Kidney (tissue), 14 donors: ENCODE measurements around the gene ZNRF3. TPM values are rescaled to one million over a fixed set of nuclear protein-coding genes. Genes with fewer than 3 reads are reported as not detected.

Source experiments
- DNase-seq, 5 donors: peaks; one replicate each; pipeline ENCODE4 v3.0.0-alpha.2; 2013 to 2020
- FAIRE-seq: peaks from 2 replicates; lab custom pipeline; 2012; peaks lifted over from hg19 to GRCh38; lab: Jason Lieb, UNC
- H3K27ac ChIP-seq, 2 donors: one replicate each; pipeline ENCODE4 v1.7.0; 2013; ENCODE audit warnings: low read depth in 2 of 2, low read length in 2 of 2, inconsistent platforms in 1 of 2
- H3K27me3 ChIP-seq: one replicate; pipeline ENCODE4 v1.7.1; 2013; ENCODE audit warnings: low read length, inconsistent platforms; ENCODE audit not compliant: control insufficient read depth, insufficient read depth
- H3K36me3 ChIP-seq, 3 donors: one replicate each; pipeline versions ENCODE4 v1.7.0 to v1.7.1; 2013; ENCODE audit warnings: low read length in 3 of 3, control low read depth in 1 of 3, inconsistent platforms in 1 of 3; ENCODE audit not compliant: insufficient read depth in 3 of 3, control insufficient read depth in 2 of 3
- H3K4me1 ChIP-seq, 3 donors: one replicate each; pipeline versions ENCODE4 v1.7.0 to v1.7.1; 2013; ENCODE audit warnings: low read length in 3 of 3, inconsistent platforms in 1 of 3, low read depth in 1 of 3; ENCODE audit not compliant: control insufficient read depth in 2 of 3, insufficient read depth in 2 of 3
- H3K4me3 ChIP-seq, 3 donors: one replicate each; pipeline versions ENCODE4 v1.7.0 to v1.8.1; 2013; ENCODE audit warnings: low read length in 3 of 3, control low read depth in 1 of 3, inconsistent platforms in 1 of 3
- H3K9ac ChIP-seq, 3 donors: one replicate each; pipeline versions ENCODE4 v1.7.0 to v1.7.1; 2013; ENCODE audit warnings: low read length in 3 of 3, control low read depth in 1 of 3, inconsistent platforms in 1 of 3
- H3K9me3 ChIP-seq, 3 donors: one replicate each; pipeline versions ENCODE4 v1.7.0 to v1.7.1; 2013; ENCODE audit warnings: low read length in 3 of 3, control low read depth in 1 of 3, inconsistent platforms in 1 of 3; ENCODE audit not compliant: control insufficient read depth in 2 of 3, insufficient read depth in 1 of 3
- intact Hi-C: fragments of 100-400 bp; cut with DNase I; formaldehyde crosslinking; loops from one replicate; pipeline ENCODE4 v1.11.1; 2022
- polyA plus RNA-seq: library from polyadenylated mRNA; stranded (reverse); fragments of 350-450 nt; fragmentation: Illumina TruSeq; extraction: RNeasy Lipid Tissue Mini Kit (QIAGEN cat#74804); gene quantifications from one replicate; pipeline ENCODE4 v1.2.3, GENCODE V29; 2014; ENCODE audit warnings: low read depth, low replicate concordance; ENCODE audit not compliant: insufficient read depth
- total RNA-seq: library from RNA; stranded (reverse); fragmentation: NEBNext Ultra II Directional; extraction: Animal tissue kit (Norgen Biotek cat#: 25700); gene quantifications from one replicate; pipeline ENCODE4 v1.2.1, GENCODE V29; 2021
- TF ChIP-seq, protein P1 (sequence below): IDR thresholded peaks from 3 replicates; pipeline ENCODE4 v1.5.1; 2012; ENCODE audit warnings: mild to moderate bottlenecking, moderate library complexity, borderline replicate concordance; ENCODE audit not compliant: insufficient read depth; ENCODE audit errors: extremely low read depth
- donor health status: control.
- donor health status: control.
- donor health status: control.
- donor health status: control.
- donor health status: control.
- donor health status: DM: yes; HTN: yes; CAD: no.
- donor health status: Normal renal cell carcinoma (clear cell type).

The ZNRF3 gene
- total and polyA plus RNA-seq, 2 donors from 2014 or later, result 6.8 to 24.4 TPM

DNA sequence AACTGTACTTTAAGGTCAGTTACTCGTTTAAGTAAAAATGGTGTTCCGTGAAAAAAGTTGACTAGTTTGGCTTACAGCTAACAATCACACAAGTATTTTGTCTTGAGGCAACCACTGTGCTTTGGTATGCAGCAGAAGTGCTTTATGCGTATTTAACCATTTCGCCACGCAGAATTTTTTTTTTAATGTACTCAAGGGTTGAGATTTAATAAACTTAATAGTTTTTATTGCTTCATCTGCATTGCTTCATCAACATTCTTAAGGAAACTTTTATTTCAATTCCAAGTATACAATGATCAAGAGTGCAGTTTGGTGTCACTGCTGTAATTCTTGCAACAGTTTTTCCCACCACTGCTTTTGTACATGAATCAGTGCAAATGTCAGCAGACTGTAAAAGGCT, 66.4 kb downstream of the ZNRF3 start:
- no peaks in the 10 kb centered on the region for H3K27me3 ChIP-seq
- FAIRE-seq (no peak), DNase-seq (peak in 1 of 5 donors; percentile 32)
- no peak overlapping the region for H3K4me3 ChIP-seq
- H3K4me1 ChIP-seq, result peaks cover 13 to 47% (median 20%) of the 10 kb centered on the region in 3 donors
- H3K36me3 ChIP-seq, result no peaks in the 10 kb centered on the region
- intact Hi-C loops, result no loop called here
- H3K9ac ChIP-seq, result no peak overlapping the region
- peaks cover 0 to 12% (median 4%) of the 10 kb centered on the region in 3 donors for H3K9me3 ChIP-seq
- no peak overlapping the region for H3K27ac ChIP-seq
- TF ChIP-seq, protein P1, sequence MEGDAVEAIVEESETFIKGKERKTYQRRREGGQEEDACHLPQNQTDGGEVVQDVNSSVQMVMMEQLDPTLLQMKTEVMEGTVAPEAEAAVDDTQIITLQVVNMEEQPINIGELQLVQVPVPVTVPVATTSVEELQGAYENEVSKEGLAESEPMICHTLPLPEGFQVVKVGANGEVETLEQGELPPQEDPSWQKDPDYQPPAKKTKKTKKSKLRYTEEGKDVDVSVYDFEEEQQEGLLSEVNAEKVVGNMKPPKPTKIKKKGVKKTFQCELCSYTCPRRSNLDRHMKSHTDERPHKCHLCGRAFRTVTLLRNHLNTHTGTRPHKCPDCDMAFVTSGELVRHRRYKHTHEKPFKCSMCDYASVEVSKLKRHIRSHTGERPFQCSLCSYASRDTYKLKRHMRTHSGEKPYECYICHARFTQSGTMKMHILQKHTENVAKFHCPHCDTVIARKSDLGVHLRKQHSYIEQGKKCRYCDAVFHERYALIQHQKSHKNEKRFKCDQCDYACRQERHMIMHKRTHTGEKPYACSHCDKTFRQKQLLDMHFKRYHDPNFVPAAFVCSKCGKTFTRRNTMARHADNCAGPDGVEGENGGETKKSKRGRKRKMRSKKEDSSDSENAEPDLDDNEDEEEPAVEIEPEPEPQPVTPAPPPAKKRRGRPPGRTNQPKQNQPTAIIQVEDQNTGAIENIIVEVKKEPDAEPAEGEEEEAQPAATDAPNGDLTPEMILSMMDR, result no peak

GRCh38 chr22:28950617-28951411, 67.4 kb downstream of the ZNRF3 start:
- peak overlapping the region in 1 of 2 donors; percentile 10 for H3K27ac ChIP-seq
- DNase-seq (peak in 2 of 5 donors; percentile 37 to 55), FAIRE-seq (no peak)
- no peak overlapping the region for H3K9ac ChIP-seq
- TF ChIP-seq, protein P1, result no peak
- no peak overlapping the region for H3K4me3 ChIP-seq
- no peaks in the 10 kb centered on the region for H3K27me3 ChIP-seq
- H3K9me3 ChIP-seq, result peaks cover 0 to 12% (median 4%) of the 10 kb centered on the region in 3 donors
- intact Hi-C loops, result no loop called here
- no peaks in the 10 kb centered on the region for H3K36me3 ChIP-seq
- H3K4me1 ChIP-seq, result peaks cover 13 to 47% (median 21%) of the 10 kb centered on the region in 3 donors

GRCh38 chr22:28951530-28951929, 68.2 kb downstream of the ZNRF3 start:
- Histone ChIP-seq H3K9ac (no peak overlapping the region), H3K36me3 (no peaks in the 10 kb centered on the region), H3K27me3 (no peaks in the 10 kb centered on the region), H3K4me1 (peaks cover 13 to 47% (median 22%) of the 10 kb centered on the region in 3 donors), H3K27ac (peak overlapping the region in 1 of 2 donors; percentile 18), H3K4me3 (no peak overlapping the region), H3K9me3 (peaks cover 0 to 11% (median 4%) of the 10 kb centered on the region in 3 donors)
- DNase-seq, result no peak
- TF ChIP-seq, protein P1, result no peak
- FAIRE-seq, result no peak
- intact Hi-C loops, result no loop called here
